Stimulated activated CD8-positive, alpha-beta memory T cell treated with anti-CD3 and anti-CD28 coated beads, Interleukin-12 subunit alpha, Interleukin-12 subunit beta, amount 100 ng/mL, for 4 hours (primary cell): ENCODE results near the gene CLDN7.

Experiments
- DNase-seq: peaks from one replicate; pipeline ENCODE4 v3.0.0-alpha.2; 2020; ENCODE audit warnings: low read depth

CLDN7 gene

DNA sequence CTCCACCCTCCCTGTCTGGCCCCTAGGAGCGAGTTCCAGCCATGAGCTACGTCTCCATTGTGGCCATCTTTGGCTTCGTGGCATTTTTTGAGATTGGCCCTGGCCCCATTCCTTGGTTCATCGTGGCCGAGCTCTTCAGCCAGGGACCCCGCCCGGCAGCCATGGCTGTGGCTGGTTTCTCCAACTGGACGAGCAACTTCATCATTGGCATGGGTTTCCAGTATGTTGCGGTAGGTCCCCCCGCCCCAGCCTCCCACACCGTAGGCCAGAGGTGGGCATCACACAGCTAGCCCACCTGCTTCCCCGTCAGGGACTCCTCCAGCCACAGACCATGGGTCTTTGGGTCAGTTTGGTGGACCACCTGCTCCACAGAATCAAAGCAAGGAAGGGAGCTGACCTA lies 23.4 kb upstream of the CLDN7 start:
- DNase-seq: no peak

DNA sequence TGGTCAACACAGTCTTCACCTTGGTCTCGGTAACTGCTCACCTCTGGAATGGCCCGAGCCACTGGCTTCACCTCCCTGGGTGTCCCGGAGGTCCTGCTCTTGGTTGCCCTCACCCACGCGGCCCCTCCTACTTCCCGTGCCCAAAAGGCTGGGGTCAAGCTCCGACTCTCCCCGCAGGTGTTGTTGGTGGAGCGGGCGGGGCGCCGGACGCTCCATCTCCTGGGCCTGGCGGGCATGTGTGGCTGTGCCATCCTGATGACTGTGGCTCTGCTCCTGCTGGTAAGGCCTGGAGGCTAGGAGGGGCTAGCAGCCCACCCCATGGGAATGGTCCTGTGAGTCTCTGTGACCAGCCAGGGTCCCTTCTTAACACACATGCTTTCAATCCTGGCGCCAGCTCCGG lies 22.6 kb upstream of the CLDN7 start:
- DNase-seq: no peak

DNA sequence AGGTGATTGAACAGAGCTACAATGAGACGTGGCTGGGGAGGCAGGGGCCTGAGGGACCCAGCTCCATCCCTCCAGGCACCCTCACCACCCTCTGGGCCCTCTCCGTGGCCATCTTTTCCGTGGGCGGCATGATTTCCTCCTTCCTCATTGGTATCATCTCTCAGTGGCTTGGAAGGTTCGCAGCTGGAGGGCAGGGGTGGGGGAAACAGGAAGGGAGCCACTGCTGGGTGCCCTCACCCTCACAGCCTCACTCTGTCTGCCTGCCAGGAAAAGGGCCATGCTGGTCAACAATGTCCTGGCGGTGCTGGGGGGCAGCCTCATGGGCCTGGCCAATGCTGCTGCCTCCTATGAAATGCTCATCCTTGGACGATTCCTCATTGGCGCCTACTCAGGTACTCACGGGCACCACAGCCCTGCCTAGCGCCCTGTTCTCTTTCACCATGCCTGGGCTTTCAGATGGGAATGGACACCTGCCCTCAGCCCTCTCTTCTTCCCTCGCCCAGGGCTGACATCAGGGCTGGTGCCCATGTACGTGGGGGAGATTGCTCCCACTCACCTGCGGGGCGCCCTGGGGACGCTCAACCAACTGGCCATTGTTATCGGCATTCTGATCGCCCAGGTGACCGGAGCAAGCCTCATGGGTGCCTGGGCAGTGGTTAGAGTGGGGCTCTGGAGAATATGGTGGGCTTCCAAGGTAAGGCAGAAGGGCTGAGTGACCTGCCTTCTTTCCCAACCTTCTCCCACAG lies 21.4 kb upstream of the CLDN7 start:
- no peak for DNase-seq

- no peak for DNase-seq
Measured at GRCh38 chr17:7282752-7283321, 20.6 kb upstream of the CLDN7 start.

DNA sequence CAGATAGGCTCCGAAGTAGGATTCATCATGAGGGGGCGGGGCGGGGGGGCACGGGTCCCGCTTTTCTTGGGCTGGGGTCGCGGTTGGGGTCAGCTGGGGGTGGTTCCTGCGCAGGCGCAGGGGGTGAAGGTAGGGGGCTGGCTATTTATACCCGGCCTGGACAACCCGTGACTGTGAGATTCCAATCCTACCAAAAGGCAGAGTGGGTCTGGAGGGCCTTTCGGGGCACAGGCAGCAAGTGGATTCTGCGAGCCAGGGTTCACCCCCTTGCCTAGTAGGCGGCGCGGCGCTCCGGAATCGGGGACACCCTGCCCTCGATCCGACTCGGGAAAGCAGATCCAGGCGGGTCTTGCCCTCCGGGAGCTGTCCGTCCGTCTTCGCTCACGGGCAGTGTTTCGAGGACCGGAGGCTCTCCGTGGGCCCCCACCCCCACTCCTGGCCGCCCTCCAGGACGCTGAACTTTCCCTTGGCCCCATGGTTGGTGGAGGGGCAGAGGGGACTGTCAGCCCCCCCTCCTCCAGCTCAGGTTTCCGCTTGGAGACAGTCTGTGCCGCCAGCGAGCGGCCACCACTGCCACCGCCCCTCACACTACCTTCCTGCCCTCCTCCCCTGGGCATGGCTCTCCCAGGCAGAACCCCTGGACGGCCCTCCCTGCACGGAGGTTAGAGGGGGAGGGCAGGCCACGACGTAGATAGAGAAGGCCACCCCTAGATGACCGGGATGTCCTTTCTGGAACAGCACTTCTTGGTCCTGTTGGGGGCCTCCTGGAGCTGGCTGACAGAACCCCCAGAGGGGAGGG lies 19.9 kb upstream of the CLDN7 start:
- no peak for DNase-seq

- DNase-seq: peak; percentile 73
Measured at GRCh38 chr17:7281074-7281952, 19.0 kb upstream of the CLDN7 start, which contains the start of gene SLC2A4. SLC2A4 (plus strand) TSS chr17:7281718; CDS start chr17:7281935, 217 bp downstream.

DNA sequence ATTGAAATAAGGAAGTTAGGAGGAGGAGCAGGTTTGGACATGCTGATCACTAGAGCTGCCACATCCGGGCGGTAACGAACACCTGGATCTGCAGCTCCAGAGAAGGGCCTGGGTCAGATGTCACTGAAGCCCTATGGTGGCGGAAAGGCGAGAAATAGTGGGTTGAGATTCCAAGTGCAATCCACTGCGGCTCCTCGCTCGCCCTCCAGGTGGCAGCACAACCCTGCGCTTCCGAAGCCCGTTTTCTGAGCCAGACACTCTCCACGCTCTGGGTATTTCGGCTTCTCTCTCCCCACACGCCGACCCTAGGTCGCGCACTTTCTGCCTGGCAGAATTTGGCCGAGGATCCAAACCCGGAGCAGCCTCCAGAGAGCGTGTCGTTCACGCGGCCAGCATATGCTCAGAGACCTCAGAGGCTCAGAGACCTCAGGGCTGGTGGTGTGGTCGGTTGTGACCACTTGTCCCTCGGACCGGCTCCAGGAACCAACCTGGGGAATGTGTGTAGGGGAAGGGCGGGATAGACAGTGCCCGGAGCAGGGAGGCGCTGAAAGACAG lies 18.3 kb upstream of the CLDN7 start:
- DNase-seq: peak; percentile 72

DNA sequence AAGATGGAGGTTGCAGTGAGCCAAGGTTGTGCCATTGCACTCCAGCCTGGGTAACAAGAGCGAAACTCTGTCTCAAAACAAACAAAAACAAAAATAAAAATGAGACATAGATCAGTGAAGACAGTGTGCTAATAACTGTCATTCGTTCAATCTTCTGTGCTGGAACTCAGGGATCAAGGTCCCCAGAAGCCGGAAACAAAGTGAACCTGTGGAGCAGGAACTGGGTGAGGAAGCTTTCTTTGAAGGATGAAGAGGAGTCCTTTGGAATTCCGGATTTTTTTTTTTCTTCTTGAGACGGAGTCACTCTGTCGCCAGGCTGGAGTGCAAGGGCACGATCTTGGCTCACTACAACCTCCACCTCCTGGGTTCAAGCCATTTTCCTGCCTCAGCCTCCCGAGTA lies 17.2 kb upstream of the CLDN7 start:
- DNase-seq: no peak

- no peak for DNase-seq
Measured at GRCh38 chr17:7266784-7267183, 4.5 kb upstream of the CLDN7 start.

- DNase-seq: no peak
Measured at GRCh38 chr17:7263801-7264078, 1.5 kb upstream of the CLDN7 start.

DNA sequence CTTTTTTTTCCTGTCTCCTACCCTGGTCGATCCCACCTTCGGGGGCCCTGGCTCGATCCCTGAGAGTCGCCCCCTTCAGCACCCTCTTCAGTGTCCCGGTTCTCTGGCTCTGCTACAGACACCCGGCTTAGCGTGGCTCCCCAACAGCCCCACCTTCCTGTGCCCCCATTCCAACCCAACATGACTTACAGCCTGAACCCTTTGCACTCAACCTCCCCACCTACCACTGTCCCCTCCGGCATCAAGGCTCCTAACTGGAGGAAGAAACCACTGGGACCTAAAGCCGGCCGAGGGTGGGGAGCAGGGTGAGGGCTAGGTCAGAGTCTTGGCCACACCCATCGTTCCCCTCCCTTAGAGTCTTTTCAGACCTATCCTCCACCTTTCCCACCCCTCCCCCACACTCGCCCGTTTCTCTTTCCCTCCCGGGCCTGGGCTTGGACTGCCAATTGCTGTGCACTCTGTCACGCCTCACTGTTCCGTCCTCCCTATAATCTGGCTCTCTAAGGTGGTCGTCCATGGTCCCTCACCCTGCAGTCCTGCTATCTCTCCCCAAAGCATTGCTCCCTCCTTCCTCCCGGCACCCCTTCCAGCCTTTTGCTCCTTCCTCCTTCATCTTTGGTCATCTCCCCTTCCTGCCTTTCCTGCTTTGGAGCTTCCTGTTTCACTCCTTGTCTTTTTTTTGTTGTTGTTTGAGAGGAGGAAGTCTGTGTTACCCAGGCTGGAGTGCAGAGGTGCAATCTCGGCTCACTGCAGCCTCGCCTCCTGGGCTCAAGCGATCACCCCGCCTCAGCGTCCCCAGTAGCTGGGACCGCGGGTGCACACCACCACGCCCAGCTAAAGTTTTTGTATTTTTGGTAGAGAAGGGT lies 890 bp upstream of the CLDN7 start:
- DNase-seq: no peak

GRCh38 chr17:7261379-7262191 lies 693 bp downstream of the CLDN7 start:
- DNase-seq: peak; percentile 38

DNA sequence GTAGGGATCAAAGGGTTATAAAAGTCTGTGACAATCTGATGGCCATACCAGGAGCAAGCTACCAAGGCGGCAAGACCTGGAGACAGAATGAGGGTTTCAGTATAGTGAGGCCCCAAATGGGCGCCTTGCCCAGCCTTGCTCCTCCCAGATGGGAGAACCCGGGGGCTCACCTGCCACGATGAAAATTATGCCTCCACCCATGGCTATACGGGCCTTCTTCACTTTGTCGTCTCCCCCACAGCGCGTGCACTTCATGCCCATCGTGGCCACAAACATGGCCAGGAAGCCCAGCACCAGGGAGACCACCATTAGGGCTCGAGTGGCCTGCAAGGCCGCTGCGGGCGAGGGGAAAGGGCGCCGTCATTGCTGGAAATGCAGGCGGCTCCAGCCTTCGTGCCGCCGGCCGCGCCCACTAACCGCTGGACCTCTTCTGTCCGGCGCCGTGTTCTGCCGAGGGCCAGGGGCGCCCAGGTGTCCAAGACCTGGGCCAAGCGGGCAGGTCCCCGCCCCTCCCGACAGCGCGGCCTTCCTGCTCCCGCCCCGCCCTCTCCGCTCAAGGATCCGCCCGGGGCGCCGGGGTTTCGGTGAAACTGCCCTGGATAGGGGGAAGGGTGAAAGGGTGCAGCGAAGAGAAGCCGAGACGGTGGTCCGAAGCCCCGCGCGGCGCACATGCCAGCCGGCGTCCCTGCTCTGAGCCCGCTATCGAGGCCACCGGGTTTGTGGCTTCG lies 1.5 kb downstream of the CLDN7 start:
- peak; percentile 27 for DNase-seq

- DNase-seq: no peak
Measured at GRCh38 chr17:7260151-7260550, 2.1 kb downstream of the CLDN7 start.

GRCh38 chr17:7259555-7259889 lies 2.8 kb downstream of the CLDN7 start:
- DNase-seq: no peak

DNA sequence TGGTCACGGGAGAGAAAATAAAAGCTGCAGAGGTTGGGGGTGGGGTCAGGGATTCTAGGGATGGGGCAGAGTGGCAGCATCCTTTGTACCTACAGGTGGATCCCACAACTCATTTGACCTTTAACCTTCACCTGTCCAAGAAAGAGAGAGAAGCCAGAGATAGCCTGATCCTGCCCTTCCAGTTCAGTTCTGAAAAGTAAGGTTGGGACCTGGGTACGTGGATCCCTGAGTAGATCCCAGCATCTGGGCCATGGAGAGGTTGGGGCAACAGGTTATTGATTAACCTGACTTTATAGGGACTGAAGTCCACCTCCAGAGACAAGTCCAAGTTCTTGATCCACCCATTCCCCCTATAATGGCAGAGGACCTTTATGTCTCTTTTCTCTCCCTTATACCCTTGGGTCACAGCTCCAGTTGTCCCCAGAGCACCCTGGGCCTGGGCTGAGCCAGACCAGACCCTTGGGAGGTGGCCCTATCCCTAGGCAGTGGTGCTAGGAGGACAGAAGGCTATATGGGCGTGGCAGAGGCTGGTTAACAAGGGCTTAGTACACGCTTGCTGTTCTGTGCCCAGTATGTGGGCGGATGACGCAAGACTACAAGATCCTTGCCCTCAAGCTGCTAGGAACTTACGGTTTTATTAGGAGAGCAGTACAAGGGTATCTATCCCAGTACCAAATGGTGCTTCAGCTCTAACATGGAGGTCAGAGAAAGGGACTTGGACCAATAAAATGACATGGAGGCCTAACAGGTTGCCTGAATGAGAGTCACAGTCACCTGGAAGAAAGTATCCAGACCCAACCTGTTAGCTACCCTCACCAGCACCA lies 3.3 kb downstream of the CLDN7 start:
- no peak for DNase-seq

- no peak for DNase-seq
Measured at GRCh38 chr17:7256766-7257456, 5.4 kb downstream of the CLDN7 start.

GRCh38 chr17:7254511-7254910 lies 7.8 kb downstream of the CLDN7 start:
- no peak for DNase-seq
